Muscle of back (tissue), 11 donors: Measurements from ENCODE around the gene KANSL1. TPM values are rescaled to one million over a fixed set of nuclear protein-coding genes. Genes with fewer than 3 reads are reported as not detected.

ENCODE experiments used
- DNase-seq, 3 donors: peaks; one replicate each; pipeline versions ENCODE4 v3.0.0 to v3.0.0-alpha.2; 2013
- polyA plus RNA-seq, 10 donors: library from polyadenylated mRNA; unstranded; fragments of 120-200 nt; gene quantifications; one replicate each; pipeline ENCODE4 v1.2.1, GENCODE V29; 2013; ENCODE audit not compliant: insufficient read length in 10 of 10

Gene KANSL1
- polyA plus RNA-seq, 10 donors: 25.4 to 63.0 (median 33.5) TPM

DNA sequence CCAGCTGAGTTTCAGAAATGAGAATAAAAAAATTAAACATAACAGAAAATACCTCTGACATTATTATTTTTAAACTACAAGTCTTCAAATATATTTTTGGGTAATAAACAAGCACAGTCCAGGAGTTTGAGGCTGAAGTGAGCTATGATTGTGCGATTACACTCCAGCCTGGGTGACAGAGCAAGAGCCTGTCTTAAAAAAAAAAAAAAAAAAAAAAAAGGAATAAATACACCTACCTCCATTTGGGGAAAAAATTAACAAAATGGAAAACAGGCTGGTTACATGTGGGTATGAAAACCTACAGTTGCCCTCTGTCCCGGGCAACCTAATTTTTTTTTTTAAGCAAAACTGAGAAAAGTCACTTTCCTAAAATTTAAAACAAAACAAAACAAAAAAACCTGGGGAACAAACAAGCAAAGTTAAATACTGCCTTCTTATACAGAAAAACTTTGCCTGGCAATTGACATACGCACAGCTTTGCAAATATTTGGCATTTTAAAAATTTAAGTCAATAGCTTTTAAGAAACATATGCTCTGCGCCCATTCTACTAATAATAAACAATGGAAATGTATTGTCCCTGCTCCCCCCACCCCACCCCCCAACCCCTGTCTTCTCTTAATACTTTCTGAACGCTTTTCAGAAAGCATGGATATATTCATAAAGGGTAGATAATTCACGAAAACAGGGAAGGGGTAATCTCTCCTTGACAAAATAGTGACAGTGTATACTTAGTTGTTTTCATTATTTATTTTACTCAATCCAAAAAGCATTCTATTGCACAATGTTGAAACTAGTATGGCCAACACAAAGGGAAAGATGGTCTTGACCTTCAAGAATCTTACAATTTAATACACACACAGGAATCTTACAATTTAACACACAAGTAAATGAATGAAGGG, 112.9 kb downstream of the KANSL1 start:
- DNase-seq: no peak

DNA sequence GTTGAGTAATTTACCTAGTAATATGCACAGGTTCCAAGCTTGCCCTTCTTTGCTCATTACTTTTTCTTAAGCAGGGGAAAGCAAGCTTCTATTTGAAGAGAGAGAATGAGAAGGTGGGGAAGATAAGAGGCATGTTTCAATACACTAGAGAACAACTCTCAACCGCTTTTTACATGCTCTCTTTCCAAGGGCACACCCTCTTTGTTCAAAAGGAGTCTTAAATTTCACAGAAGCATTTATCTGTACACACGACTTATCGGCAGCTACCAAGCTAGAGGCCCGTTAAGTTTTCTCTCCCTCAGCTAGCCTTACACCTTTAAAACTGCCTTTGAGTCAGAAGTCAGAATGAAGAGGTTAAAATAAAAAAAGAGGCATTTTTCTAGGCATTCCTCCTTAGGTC, 114.6 kb downstream of the KANSL1 start:
- DNase-seq: no peak

DNA sequence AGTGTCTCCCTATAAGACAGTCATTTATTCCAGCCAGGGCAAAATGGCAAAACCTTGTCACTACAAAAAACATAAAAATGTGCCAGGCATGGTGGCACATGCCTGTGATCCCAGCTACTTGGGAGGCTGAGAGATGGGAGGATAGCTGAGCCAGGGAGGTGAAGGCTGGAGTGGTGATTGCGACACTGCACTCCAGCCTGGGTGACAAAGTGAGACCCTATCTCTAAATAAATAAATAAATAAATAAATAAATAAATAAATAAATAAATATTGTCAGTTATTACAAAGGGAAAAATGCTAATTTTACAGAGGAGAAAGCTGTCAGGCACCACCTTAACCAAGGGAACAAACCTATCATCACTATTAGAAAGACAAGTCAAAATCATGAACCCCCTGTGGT, 118.7 kb downstream of the KANSL1 start:
- DNase-seq: no peak

DNA sequence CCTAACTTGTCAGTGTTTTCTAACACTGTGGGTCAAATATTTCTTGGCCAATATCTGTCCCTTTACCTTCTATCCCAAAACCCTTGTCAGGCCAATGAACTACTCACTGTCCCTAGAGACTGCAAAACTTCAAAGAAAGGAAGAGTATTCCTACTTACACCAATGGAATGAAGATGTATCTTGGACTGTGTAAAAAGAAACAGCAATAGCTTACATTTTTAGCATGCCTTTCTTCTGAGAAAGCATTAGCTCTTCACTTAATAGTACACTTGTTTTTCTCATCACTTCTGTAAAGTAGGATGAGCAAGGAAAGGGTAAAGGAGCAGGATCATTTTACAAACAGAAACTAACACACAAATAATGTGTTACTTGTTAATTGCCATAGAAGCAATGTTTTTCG, 120.2 kb downstream of the KANSL1 start:
- DNase-seq: peak in 2 of 3 donors; percentile 18 to 37

DNA sequence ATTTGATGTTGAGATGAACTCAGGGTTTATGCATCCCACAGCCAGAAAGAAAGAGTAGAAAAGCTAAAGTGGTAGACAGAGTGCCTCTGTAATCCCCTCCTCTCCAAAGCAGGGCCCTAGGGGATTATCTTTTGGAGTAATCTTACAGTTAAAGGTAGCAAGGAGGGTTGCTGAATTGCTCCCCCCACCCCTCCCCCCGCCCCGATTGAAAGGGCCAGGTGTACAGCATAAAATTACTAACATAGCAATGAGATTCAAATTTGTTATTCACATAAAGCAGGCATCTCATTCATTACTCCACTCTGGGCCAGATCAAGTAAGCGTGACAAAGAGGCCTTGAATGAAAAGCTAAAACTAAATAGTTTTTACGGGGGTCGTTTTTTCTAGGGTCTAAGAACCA, 121.4 kb downstream of the KANSL1 start:
- DNase-seq: no peak

DNA sequence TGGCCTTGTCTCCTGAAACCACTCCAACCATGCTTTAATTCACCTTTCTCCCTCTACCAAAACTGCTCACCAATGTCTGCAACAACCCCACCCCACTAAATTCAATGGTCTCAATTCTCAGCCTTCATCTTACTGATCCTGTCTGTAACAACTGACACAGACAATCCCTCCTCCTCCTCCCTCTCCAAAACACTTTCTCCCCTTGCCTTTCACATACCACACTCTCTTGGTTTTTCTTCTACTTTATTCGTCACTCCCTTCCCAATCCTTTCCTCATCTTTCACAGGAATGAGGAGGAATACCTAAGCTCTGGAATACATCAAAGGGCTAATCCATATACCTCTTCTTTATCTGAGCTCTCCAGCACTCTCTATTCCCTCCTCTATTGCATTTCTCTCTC, 128.8 kb downstream of the KANSL1 start:
- DNase-seq: no peak

DNA sequence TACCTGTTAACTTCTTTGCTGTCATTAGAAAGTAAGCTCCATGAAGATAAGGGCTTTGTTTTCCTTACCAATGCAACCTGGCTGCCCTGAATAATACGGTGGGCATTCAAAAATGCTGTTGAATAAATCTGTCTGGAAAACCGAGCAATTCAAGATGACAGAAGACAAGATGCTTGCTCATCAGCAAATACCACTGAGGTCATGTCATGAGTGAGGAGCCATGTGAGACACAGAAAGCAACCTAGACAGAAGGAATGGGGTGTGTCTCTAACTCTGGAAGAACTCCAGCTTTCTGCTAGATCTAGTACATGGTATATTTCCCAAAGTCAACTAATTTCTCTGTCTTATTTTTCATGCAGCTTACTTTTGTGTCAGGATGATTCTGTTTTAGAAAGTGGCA, 130.0 kb downstream of the KANSL1 start:
- DNase-seq: peak in 2 of 3 donors; percentile 17 to 65

DNA sequence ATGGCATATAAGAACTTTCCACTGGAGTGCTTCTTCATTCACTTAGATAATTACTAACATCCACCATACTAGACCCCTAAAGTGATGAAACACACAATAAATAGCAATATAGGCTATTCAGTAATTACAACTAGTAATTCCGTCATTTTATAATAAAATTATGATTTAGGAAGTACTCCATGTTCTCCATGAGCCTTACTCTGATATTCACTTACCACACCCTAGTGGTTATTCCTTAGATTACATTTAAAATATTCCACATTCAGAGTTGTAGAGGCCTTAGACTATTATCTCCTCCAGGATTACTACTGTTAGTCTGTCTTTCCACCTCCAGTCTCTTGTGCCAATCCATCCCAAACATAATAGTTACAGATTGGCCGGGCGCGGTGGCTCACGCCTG, 131.8 kb downstream of the KANSL1 start:
- no peak for DNase-seq

DNA sequence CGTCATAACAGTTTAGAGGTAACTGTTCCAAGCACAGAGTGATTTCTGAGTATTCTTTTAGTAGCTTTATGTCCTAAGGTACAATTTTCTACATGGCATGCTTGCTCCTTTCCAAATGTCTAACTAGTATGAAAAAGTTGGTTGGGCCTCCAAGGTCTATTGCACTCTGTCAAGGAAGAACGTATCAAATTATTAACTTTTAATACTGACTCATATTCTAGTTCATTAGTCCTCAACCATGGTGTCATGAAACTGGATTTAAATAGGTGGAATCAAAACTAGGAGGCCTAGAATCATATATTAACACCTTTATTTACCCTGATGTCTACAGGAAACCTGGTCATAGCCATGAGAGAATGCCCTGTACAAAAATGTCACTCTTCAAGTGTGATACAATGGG, 132.8 kb downstream of the KANSL1 start:
- no peak for DNase-seq

DNA sequence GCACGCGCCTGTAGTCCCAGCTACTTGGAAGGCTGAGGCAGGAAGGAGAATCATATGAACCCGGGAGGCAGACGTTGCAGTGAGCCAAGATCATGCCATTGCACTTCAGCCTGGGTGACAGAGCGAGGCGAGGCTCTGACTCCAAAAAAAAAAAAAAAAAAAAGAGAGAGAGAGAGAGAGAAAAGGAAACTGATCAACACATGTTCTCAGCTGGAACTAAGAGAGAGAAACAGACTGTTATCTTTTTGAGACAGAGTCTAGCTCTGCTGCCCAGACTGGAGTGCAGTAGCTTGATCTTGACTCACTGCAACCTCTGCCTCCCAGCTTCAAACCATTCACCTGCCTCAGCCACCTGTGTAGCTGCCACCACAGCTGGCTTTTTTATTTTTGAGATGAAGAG, 133.7 kb downstream of the KANSL1 start:
- no peak for DNase-seq

DNA sequence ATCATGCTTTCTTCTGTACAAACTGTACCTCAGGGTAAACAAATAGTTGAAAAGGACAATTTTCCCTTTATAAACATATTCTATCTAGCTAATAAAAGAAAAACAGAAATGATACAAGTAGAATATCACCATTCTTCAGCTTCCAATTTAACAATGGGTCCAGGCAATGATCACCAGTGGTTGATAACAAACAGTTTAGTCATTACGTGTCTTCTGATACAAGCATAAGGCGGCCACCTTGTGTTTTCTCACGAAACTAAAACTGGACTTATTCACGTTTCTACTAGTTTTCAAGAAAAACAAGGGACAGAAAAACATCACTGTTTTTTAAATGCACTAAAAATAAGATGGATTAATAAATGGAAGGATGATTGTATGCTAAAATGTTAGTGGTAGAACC, 135.9 kb downstream of the KANSL1 start:
- no peak for DNase-seq

DNA sequence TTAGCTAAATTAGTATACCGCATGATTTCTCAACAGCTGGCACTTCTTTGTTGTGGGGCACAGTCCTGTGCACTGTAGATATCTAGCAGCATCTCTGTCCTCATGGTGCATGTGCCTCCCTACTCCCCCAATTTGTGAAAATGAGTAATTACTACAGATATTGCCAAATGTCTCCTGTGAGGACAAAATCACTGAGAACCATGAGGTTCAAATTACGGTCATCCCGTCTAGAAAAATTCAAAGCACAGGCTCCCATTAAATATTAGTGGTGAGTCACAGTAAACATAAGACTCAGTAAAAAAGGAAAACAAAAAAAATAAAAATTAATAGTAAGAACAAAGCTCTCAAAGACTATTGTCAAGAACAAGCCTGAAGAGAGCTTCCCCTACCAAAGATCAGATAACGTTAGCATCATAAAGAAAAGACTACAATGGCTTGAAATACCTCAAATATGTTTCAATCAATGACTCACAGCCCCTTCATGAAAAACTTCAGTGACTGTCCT, 136.4 kb downstream of the KANSL1 start:
- DNase-seq: peak in 1 of 3 donors; percentile 12

DNA sequence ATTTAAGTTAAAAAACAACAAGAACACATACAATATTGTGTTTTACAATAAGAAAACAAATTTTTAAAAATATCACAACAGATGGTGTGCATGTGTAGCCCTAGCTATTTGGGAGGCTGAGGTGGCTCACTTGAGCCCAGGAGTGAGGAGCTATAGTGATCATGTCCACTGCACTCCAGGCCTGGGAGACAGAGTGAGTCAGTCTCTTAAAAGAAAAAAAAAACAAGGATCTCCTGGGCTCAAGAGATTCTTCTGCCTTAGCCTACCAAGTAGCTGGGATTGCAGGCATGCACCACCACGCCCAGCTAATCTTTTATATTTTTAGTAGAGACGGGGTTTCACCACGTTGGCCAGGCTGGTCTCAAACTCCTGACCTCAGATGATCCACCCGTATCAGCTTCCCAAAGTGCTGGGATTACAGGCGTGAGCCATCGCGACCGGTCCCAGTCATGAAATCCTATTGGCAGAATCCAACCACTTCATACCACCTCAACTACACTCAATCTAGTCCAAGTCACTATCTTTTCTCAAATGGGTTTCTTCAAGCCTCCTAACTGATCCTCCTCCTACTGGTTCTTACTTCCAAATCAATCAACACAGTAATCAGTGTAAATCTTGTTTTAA, 139.2 kb downstream of the KANSL1 start:
- no peak for DNase-seq

DNA sequence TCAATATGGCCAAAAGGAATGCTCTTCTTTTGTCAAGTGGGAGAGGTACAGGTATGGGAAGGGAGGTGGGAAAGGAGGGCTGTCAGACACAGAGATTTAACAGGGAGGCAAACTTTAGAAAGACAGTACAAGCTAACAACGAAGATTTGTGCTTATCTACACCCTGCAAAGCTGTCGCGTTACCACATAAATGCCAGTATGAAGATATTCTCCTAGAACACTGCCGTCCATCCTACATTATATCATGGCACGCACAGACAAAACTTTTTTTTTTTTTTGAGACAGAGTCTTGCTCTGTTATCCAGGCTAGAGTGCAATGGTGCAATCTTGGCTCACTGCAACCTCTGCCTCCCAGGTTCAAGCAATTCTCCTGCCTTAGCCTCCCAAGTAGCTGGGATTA, 143.6 kb downstream of the KANSL1 start:
- DNase-seq: no peak

DNA sequence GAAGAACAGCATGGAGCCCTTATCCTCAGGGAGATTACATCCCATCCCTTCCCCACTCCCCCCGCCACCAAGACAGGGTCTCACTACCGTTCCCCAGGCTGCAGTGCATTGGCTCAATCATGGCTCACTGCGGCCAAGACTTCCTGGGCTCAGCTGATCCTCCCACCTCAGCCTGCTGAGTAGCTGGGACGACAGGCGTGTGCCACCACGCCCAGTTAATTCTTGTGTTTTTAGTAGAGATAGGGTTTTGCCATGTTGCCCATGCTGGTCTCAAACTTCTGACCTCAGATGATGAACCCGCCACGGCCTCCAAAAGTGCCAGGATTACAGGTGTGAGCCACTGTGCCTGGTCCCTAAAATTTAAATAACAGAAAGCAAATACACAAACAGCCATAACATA, 145.4 kb downstream of the KANSL1 start:
- DNase-seq: no peak

DNA sequence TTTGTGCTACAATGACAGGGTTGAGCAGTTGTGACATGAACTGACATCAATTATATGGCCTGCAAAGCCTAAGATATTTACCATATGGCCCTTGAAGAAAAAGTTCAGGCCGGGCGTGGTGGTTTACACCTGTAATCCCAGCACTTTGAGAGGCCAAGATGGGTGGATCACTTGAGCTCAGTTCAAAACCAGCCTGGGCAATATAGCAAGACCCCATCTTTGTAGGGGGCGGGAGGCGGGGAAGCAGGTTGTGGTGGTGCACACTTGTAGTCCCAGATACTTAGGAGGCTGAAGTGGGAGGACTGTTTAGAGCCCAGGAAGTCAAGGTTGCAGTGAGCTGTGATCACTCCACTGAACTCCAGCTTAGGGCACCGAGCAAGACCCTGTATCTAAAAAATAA, 145.8 kb downstream of the KANSL1 start:
- no peak for DNase-seq

DNA sequence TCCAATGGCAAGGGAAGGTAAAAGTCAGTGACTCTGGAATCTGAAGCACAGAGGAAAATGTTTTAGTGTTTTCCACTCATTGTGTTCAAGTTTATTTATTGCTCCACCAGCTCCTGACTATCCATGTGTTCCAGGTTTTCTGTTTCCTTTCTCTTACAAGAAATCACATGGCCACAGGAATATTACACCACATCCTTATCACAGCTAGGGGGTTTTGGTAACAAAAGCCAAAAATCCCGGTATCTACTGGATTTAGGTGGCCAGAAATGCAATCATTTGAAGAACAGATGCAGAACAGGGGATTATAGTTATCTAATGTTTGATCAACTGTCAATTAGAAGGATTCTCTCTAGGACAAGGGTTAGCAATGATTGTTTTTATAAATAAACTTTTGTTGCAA, 146.3 kb downstream of the KANSL1 start:
- DNase-seq: no peak

DNA sequence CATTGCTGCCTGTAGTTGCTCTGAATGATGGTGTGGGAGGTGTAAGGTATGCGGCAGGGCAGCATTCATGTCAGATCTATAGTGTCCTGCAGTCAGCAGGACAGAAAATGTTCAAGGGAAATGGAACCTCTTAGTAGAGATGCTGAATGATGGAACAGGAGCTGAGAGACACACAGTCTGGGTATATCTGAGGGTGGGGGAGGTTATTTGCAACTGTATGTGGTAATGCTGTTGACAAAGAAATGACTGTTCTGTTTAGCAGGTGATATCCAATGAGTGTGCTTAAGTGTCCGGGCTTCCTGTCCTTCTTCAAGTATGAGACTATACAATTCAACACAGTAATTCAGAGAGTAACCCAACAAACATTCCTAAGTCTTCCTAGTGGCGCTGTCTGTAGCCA, 147.6 kb downstream of the KANSL1 start:
- DNase-seq: no peak

DNA sequence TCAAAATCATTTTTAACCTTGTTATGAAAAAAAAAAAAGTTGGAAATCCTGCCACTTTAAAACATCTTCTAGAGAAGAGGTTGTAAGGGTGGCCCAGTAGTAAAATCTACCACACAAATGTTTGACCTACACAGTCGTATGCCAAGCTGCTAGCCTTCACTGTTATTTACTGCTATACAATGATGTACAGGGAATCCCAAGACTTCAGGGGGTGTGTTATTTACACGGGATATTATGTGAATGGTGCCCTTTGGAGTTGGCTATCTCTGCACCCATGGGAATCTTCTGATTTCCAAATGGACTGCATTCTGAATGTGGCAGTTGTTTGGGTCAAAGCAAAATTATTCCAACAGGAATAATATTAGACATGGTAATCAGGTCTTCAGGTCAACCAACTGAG, 148.2 kb downstream of the KANSL1 start:
- no peak for DNase-seq

DNA sequence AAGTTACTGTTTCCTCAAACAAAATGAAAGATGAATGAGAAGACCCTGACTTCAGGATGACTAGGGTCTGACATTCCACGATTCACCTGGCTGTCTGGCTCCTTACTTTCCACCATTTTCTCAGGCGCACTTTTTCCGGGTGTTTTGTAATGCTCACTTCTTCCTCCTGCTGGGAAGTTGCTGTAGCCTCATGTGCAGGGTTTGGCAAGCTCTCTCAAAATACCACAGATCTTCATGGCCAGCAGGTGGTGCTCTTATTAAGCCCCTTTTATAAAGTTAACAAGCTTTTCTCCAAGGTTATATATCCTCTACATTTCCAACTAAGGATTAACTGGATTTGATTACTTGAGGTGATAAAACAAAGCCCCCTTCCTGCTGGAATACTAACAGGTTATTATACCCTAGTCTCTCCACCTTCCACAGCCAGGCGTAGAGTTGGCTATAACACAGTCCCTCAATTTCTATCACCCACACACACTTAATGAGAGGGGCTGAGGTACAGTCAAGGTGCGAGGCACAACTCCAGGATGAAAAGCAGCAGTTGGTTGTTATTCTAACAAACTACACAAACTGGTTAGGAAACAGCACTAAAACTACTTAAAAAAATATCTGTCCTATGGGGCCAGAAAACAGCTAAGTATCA, 148.8 kb downstream of the KANSL1 start:
- peak; percentile 83 to 90 (median 85) for DNase-seq

DNA sequence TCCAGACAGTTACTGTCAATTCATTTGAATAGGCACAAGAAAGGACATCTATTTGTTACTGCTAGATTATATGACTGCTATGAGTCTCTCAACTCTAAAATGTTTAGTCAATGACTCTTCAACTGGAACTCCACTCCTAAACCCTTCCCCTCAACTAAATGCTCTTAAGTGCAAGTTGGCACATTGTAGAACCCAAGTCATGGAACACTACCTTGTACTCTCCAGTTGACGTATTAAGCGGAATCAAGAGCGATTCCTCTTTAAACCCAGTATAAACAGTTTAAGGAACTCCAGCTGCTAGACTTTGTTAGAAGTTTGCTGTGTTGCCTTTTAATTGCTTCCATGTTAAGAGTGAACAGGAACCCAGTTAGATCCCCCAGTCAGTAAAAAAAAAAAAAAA, 149.6 kb downstream of the KANSL1 start:
- no peak for DNase-seq

DNA sequence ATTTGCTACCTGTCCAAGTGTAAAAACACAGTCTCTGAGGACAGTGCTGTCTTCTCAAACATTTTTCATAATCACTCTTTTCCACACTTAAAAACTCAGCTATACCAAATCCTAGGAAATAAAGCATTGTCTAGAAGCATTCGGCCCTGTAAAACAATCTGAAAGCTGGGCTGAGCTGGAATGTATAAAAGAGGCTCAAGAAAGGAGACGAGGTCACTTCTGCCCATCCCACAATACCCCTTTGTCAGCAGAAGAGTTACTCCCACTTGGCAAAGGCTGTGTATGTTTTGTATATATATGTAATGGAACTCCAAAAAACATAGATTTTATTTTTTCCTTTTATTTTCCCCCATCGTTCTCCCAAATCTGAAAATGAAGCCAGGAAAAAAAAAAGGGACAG, 150.3 kb downstream of the KANSL1 start:
- DNase-seq: no peak

DNA sequence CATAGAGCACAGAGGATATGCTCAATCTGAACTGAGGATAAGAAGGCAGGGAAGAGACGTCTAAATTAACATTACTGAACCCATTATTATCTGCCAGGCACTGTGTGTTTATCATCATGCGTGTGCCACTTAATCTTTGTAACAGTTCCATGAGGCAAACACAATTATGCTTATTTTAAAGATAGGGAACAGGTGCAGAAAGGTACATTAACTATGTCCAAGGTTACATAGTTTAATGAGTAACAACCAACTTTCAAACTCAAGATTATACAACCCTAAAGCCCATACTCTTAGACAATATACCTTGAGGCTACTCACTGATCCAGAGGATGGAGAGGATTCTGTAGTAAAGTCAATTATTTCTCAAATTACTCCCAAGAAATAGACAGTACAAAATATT, 151.0 kb downstream of the KANSL1 start:
- DNase-seq: no peak
